Erythroblast (primary cell): ENCODE measurements around the gene IRX4.

Source experiments
- GATA1 ChIP-seq: IDR thresholded peaks from 2 replicates; pipeline ENCODE4 v1.6.1; 2011; ENCODE audit warnings: low read depth, mild to moderate bottlenecking, control low read depth, low read length, moderate library complexity
- POLR2A ChIP-seq: IDR thresholded peaks from 2 replicates; pipeline ENCODE4 v1.6.1; 2011; ENCODE audit warnings: mild to moderate bottlenecking, low read length

DNA sequence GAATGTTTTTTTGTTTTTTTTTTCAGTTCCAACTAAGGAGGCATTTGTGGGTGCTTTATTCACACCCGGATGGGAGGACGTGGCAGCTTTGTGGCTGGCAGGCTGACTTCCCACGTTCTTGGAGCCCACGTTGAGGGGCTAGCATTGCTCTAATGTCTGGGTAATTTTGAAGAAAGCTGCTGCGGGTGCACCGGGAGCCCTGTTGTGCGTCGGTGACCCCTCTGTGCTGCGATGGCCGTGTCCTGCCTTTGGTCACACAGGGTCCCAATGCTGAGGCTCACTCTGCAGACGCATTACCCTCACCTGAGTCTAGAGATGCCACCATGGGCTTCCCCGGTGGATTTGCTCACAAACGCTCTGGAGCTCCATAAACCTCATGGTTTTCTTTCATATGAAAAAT lies 47.3 kb downstream of the IRX4 start:
- TF ChIP-seq GATA1 = no peak
- no peak for TF ChIP-seq POLR2A
